GM19193 (cell line): ENCODE results near the gene DISC1.

Experiments
- POLR2A ChIP-seq: IDR thresholded peaks from 4 replicates; pipeline ENCODE4 v1.6.1; 2011; ENCODE audit not compliant: insufficient read depth, insufficient read length; ENCODE audit errors: extremely low read depth

The DISC1 gene

GRCh38 chr1:231849981-231850380 lies 223.4 kb downstream of the DISC1 start:
- TF ChIP-seq POLR2A: no peak

- TF ChIP-seq POLR2A: no peak
Observed at GRCh38 chr1:231850786-231851185, 224.2 kb downstream of the DISC1 start.

GRCh38 chr1:231853588-231854207 lies 227.1 kb downstream of the DISC1 start:
- TF ChIP-seq POLR2A: no peak

GRCh38 chr1:231855361-231855760 lies 228.8 kb downstream of the DISC1 start:
- no peak for TF ChIP-seq POLR2A

GRCh38 chr1:231855926-231856325 lies 229.3 kb downstream of the DISC1 start:
- TF ChIP-seq POLR2A: no peak

GRCh38 chr1:231856426-231856825 lies 229.8 kb downstream of the DISC1 start:
- no peak for TF ChIP-seq POLR2A

- TF ChIP-seq POLR2A: no peak
Observed at GRCh38 chr1:231856894-231857293, 230.3 kb downstream of the DISC1 start.

- no peak for TF ChIP-seq POLR2A
Observed at GRCh38 chr1:231857609-231858135, 231.1 kb downstream of the DISC1 start.

GRCh38 chr1:231860221-231861088 lies 233.9 kb downstream of the DISC1 start:
- no peak for TF ChIP-seq POLR2A

GRCh38 chr1:231861541-231862481 lies 235.2 kb downstream of the DISC1 start:
- no peak for TF ChIP-seq POLR2A

- TF ChIP-seq POLR2A: no peak
Observed at GRCh38 chr1:231862611-231863010, 236.0 kb downstream of the DISC1 start.

GRCh38 chr1:231865331-231865730 lies 238.7 kb downstream of the DISC1 start:
- TF ChIP-seq POLR2A: no peak

- TF ChIP-seq POLR2A: no peak
Observed at GRCh38 chr1:231866392-231867331, 240.1 kb downstream of the DISC1 start.

GRCh38 chr1:231867607-231868006 lies 241.0 kb downstream of the DISC1 start:
- TF ChIP-seq POLR2A: no peak
